ENCODE data around the gene BDH1. TPM values are rescaled to one million over a fixed set of nuclear protein-coding genes. Genes with fewer than 3 reads are reported as not detected.
A peak's percentile ranks its signal among the peaks of the same experiment; 100 is the strongest.

Gene BDH1
- total and polyA plus RNA-seq, 2 of the 13 experiments (the other 11 are each of a cell fraction or from before 2014, with no cell fraction given) = 21.2 to 71.9 TPM

GRCh38 chr3:197465197-197465995, 90.4 kb downstream of the BDH1 start:
- Histone ChIP-seq H2AFZ (ENCODE audit: low read length) (peak overlapping the region; percentile 52), H3K27me3 (ENCODE audit: control insufficient read depth in 1 of 2, insufficient read depth in 2 of 2, low read length in 2 of 2) (no peaks in the 10 kb centered on the region), H3K27ac (ENCODE audit: extremely low read length, insufficient read depth, low read length) (peak overlapping the region; percentile 96), H3K4me2 (ENCODE audit: low read depth, low read length) (peak overlapping the region; percentile 96), H3K36me3 (replicated peaks in 1 of 2; ENCODE audit: control insufficient read depth in 1 of 2, insufficient read depth in 2 of 2, low read length in 2 of 2) (no peaks in the 10 kb centered on the region), H3K4me1 (ENCODE audit: insufficient read depth, low read length) (peaks cover 78% of the 10 kb centered on the region), H3K9ac (ENCODE audit: insufficient read depth, low read depth, low read length) (peak overlapping the region; percentile 65), H3K9me3 (ENCODE audit: low read length) (no peaks in the 10 kb centered on the region), H3K4me3 (replicated peaks in 1 of 3; ENCODE audit: insufficient read depth in 1 of 3, low read depth in 2 of 3, low read length in 3 of 3) (peak overlapping the region; percentile 21 to 56 (median 36)), H4K20me1 (ENCODE audit: insufficient read depth, low read length) (no peaks in the 10 kb centered on the region), H3K79me2 (ENCODE audit: insufficient read depth, low read length) (no peaks in the 10 kb centered on the region)
- BruUV-seq (replicated peaks) = no TSS peak
- CTCF ChIA-PET (ENCODE audit: low intra/inter-chr PET ratio, low total read pairs) = no interaction called here
- FAIRE-seq = peak; percentile 72
- 1% methylated on average over 13 of the region's 13 CpGs for WGBS (ENCODE audit: low lambda C conversion rate)
- intact Hi-C loops (cut with micrococcal nuclease; ENCODE audit: unreplicated experiment) (loop anchor here (5.0 kb wide), 1 partner anchor 168 kb away; the partner anchor contains the start of gene DLG1), in situ Hi-C loops (cut with HindIII; ENCODE audit: extremely low pct_ligation_motif_present, low pct_unique_long_range_greater_than_20kb) (no loop called here)
- DNase-seq (ENCODE audit: low spot score) = peak; percentile 89
- ATAC-seq = peak; percentile 53
- POLR2A ChIA-PET = interaction anchor here (1.1 to 3.0 kb wide), 7 partner anchors 9 to 166 kb away, joined by 3 to 20 read pairs (median 7); no protein-coding TSS in a partner anchor
- TF ChIP-seq ZBTB20 (CRISPR knock-in tag; IDR thresholded peaks at IDR 0.05; ENCODE audit: borderline replicate concordance, low read depth) = peak; percentile 84; the same call in 1 of the 2 replicates
- TF ChIP-seq STAG1 (CRISPR knock-in tag; IDR thresholded peaks at IDR 0.05) = 0 out of 2 replicates have a peak, but pooled peaks have one; percentile 2
- TF ChIP-seq PAXIP1 (CRISPR knock-in tag; conservative IDR thresholded peaks at IDR 0.05) = peak; percentile 85
- TF ChIP-seq, protein P1, sequence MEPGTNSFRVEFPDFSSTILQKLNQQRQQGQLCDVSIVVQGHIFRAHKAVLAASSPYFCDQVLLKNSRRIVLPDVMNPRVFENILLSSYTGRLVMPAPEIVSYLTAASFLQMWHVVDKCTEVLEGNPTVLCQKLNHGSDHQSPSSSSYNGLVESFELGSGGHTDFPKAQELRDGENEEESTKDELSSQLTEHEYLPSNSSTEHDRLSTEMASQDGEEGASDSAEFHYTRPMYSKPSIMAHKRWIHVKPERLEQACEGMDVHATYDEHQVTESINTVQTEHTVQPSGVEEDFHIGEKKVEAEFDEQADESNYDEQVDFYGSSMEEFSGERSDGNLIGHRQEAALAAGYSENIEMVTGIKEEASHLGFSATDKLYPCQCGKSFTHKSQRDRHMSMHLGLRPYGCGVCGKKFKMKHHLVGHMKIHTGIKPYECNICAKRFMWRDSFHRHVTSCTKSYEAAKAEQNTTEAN (CRISPR knock-in tag; conservative IDR thresholded peaks at IDR 0.05) = peak; percentile 12; the same call in 1 of the 2 replicates
- TF ChIP-seq, protein P2, sequence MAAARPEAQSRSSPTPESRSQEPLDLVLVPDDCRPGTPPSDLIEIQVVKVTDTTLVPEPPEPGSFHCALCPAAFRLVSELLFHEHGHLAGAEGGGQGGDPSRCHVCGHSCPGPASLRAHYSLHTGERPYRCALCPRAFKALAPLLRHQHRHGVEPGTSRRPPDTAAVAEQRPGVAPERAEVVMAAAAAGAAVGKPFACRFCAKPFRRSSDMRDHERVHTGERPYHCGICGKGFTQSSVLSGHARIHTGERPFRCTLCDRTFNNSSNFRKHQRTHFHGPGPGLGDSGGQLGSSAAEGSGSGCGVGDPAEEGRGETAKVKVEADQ (CRISPR knock-in tag; IDR thresholded peaks at IDR 0.05; ENCODE audit: borderline replicate concordance) = no peak
- peak; percentile 29 for TF ChIP-seq ZNF407 (CRISPR knock-in tag; IDR thresholded peaks at IDR 0.05; ENCODE audit: not compliant biosample characterization)
- no peak for TF ChIP-seq ZNF101 (CRISPR knock-in tag; IDR thresholded peaks at IDR 0.05; ENCODE audit: borderline replicate concordance, low read depth)
